ENCODE data around the gene KCNJ14. TPM values are rescaled to one million over a fixed set of nuclear protein-coding genes. Genes with fewer than 3 reads are reported as not detected.

Gene KCNJ14
- total and polyA plus RNA-seq, 2 of the 4 experiments (the other 2 are of a cell fraction): 0.18 to 0.39 TPM

- peak overlapping the region; percentile 77; the same call in 1 of the 2 replicates for H3K27ac ChIP-seq (ENCODE audit: insufficient read depth, low read length)
- peak overlapping the region; percentile 53 for H3K4me3 ChIP-seq (ENCODE audit: insufficient read depth, low read depth, low read length)
- intact Hi-C loops (cut with micrococcal nuclease): no loop called here
- H3K23ac ChIP-seq (ENCODE audit: low read depth, low read length): 0 out of 2 replicates have a peak overlapping the region, but pooled peaks have one; percentile 14
- CTCF ChIA-PET: interaction anchor here (0.6 kb wide), 1 partner anchor 58 kb away, joined by 5 read pairs; no protein-coding TSS in a partner anchor
- POLR2A ChIA-PET (ENCODE audit: unreplicated experiment): no interaction called here
- H3K4ac ChIP-seq (ENCODE audit: low read depth, low read length): peak overlapping the region; percentile 58; the same call in 1 of the 2 replicates
- peaks cover 21% of the 10 kb centered on the region for H3K36me3 ChIP-seq (ENCODE audit: control insufficient read depth, insufficient read depth, low read length)
- DNase-seq (no peak), ATAC-seq (ENCODE audit: low read depth) (no peak)
- peak overlapping the region; percentile 69 for H3K9ac ChIP-seq (ENCODE audit: low read depth, low read length)
- peaks cover 4% of the 10 kb centered on the region for H3K9me1 ChIP-seq (ENCODE audit: insufficient read depth, low read length)
- H4K5ac ChIP-seq (ENCODE audit: low read depth, low read length): 0 out of 2 replicates have a peak overlapping the region, but pooled peaks have one; percentile 15
- H2AK9ac ChIP-seq (replicated peaks; ENCODE audit: low read depth, low read length, poor library complexity): peak overlapping the region; percentile 95
- H3K4me1 ChIP-seq (ENCODE audit: control insufficient read depth, insufficient read depth, low read length): peaks cover 8% of the 10 kb centered on the region
- H2BK5ac ChIP-seq (ENCODE audit: low read depth, low read length, poor library complexity, severe bottlenecking): no peak overlapping the region
- H4K8ac ChIP-seq (ENCODE audit: low read depth in 2 of 2, low read length in 2 of 2): peak overlapping the region; percentile 12 to 94; a peak in 2 of 4 replicates
- no CpG with 5 or more reads among the region's 7 CpGs for WGBS, 2 experiments (ENCODE audit: extremely low coverage in 2 of 2, insufficient read length in 1 of 2)
- H3K27me3 ChIP-seq (ENCODE audit: control insufficient read depth, insufficient read depth, low read length): peaks cover 16% of the 10 kb centered on the region
- dilution Hi-C loops (cut with HindIII; ENCODE audit: low sequenced_read_pairs, unreplicated experiment): no loop called here
- no peak overlapping the region for H3K14ac ChIP-seq (replicated peaks; ENCODE audit: low read depth, low read length)
- H4K20me1 ChIP-seq (ENCODE audit: insufficient read depth, low read length): no peaks in the 10 kb centered on the region
- no peak overlapping the region for H4K91ac ChIP-seq (ENCODE audit: insufficient read depth, low read depth, low read length)
- 0 out of 2 replicates have a peak overlapping the region, but pooled peaks have one; percentile 69 for H2AK5ac ChIP-seq (ENCODE audit: low read depth, low read length)
- H2BK15ac ChIP-seq (ENCODE audit: low read depth, low read length): no peak overlapping the region
- H3K56ac ChIP-seq (ENCODE audit: extremely low read depth, insufficient read depth, low read length): no peak overlapping the region
- H2BK20ac ChIP-seq (ENCODE audit: low read depth, low read length): no peak overlapping the region
- BruUV-seq (replicated peaks): TSS peak; percentile 63
- H3K4me2 ChIP-seq (ENCODE audit: low read depth, low read length): peak overlapping the region; percentile 93
- no peak for TF ChIP-seq RCOR1 (IDR thresholded peaks at IDR 0.05; ENCODE audit: insufficient replicate concordance, low read length)
- TF ChIP-seq MAFK (IDR thresholded peaks at IDR 0.05; ENCODE audit: low read depth, low read length): no peak
- no peak for TF ChIP-seq CEBPB (IDR thresholded peaks at IDR 0.05; ENCODE audit: low read depth, low read length)
- TF ChIP-seq FOS (IDR thresholded peaks at IDR 0.05; ENCODE audit: low read depth, low read length): no peak
- no peak for TF ChIP-seq CHD1 (IDR thresholded peaks at IDR 0.05; ENCODE audit: low read depth, low read length)
- TF ChIP-seq RAD21 (IDR thresholded peaks at IDR 0.05; ENCODE audit: low read length): no peak
- H2AFZ ChIP-seq (replicated peaks; ENCODE audit: low read length, poor library complexity): no peak overlapping the region
- peaks cover 7 to 24% of the 10 kb centered on the region in 2 experiments for H3K79me1 ChIP-seq (ENCODE audit: low read depth in 1 of 2, low read length in 2 of 2)
- no peaks in the 10 kb centered on the region for H3K9me3 ChIP-seq (ENCODE audit: control insufficient read depth, insufficient read depth, low read length)
- in situ Hi-C loops (cut with MboI; ENCODE audit: low sequenced_read_pairs): no loop called here
- H3K18ac ChIP-seq (ENCODE audit: low read depth, low read length): no peak overlapping the region
- H2BK120ac ChIP-seq (ENCODE audit: low read depth, low read length): no peak overlapping the region
Measured at GRCh38 chr19:48446579-48446978, 8.8 kb upstream of the KCNJ14 start.

Measured in IMR-90 (cell line).